MM.1S (cell line): ENCODE measurements around the gene DMRTB1.

Experiments used
- EZH2 ChIP-seq: fragments of 300-600 bp; sonication (generic); optimal IDR thresholded peaks from 2 replicates; pipeline ENCODE3; 2017; ENCODE audit warnings: low read depth, mild to moderate bottlenecking, antibody characterized with exemption, low read length, mixed read lengths
- EZH2phosphoT487 ChIP-seq: fragments of 300-600 bp; sonication (generic); IDR thresholded peaks from 2 replicates; pipeline ENCODE4 v1.6.1; 2018; ENCODE audit warnings: antibody characterized with exemption, low read length
- TF ChIP-seq, protein P1 (sequence below): fragments of 300-600 bp; sonication (generic); IDR thresholded peaks from 2 replicates; pipeline ENCODE4 v1.5.1; 2016; ENCODE audit warnings: antibody characterized with exemption, low read length, mixed read lengths

DNA sequence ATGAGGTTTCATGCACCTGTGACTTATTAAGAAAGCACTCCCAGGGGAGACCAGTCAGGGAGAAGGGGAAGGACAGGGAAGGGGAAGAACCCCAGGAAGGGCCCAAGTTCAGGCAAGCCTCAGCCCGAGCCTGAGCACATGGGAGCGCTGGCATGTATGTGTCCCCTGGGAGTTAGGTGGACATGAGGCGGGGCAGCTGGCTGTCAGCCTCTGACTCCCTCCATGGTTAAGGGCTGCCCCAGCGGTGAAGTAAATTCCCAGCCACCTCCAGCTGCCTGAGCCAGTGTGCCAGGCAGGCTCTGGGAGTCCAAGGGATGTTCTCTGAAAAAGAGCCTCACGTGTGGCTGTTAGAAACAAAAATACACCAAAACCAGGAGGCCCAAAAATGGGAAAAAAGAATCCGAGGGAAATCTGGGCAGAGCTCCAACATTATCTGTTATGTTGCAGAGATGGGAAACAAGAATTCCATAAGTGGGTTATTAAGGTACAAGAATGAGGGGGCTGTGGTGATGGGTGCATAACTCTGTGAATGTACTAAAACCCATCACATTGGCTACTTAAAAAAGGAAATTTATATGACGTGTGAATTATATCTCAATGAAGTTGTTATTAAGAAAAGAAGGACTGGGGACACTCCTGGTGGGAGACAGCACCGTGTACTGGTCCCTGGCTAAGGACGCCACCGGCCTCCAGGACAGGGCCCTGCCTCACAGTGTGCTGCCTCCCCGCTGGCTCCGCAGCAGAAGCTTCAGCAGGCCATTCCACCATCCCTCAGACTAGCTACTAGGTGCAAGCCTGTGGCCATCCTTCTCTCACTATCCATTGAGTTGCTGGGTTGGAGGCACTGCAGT lies 18.7 kb downstream of the DMRTB1 start:
- TF ChIP-seq EZH2 (no peak), EZH2phosphoT487 (no peak)
- TF ChIP-seq, protein P1, sequence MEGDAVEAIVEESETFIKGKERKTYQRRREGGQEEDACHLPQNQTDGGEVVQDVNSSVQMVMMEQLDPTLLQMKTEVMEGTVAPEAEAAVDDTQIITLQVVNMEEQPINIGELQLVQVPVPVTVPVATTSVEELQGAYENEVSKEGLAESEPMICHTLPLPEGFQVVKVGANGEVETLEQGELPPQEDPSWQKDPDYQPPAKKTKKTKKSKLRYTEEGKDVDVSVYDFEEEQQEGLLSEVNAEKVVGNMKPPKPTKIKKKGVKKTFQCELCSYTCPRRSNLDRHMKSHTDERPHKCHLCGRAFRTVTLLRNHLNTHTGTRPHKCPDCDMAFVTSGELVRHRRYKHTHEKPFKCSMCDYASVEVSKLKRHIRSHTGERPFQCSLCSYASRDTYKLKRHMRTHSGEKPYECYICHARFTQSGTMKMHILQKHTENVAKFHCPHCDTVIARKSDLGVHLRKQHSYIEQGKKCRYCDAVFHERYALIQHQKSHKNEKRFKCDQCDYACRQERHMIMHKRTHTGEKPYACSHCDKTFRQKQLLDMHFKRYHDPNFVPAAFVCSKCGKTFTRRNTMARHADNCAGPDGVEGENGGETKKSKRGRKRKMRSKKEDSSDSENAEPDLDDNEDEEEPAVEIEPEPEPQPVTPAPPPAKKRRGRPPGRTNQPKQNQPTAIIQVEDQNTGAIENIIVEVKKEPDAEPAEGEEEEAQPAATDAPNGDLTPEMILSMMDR = no peak
